A673 (cell line): ENCODE data around the gene MTG2.

ENCODE experiments used
- EZH2 ChIP-seq: fragments of 200-600 bp; sonication (generic); IDR thresholded peaks from 2 replicates; pipeline ENCODE4 v1.6.1; 2017; ENCODE audit warnings: borderline replicate concordance, low read depth, mild to moderate bottlenecking, mixed read lengths, antibody characterized with exemption, low read length; ENCODE audit not compliant: poor library complexity, severe bottlenecking
- TF ChIP-seq, protein P1 (sequence below): fragments of 300-800, 200-600 bp; sonication (generic); conservative IDR thresholded peaks from 2 replicates; pipeline ENCODE4 v1.5.1; 2017; ENCODE audit warnings: low read depth, mild to moderate bottlenecking, antibody characterized with exemption, low read length, moderate library complexity, mixed read lengths

DNA sequence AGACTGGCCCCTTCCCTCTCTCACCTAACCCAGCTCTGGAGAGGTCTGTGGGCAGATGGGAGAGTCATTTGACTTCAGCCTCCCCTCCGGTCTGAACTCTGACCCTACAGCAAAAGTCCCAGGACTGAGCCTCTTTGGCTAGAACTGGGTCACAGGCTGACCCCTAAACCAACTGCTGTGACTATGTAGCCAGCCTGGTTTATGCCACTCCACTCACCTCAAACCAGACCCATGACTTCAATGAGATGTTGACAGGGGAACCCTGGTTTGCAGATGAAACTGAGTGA lies 54.6 kb downstream of the MTG2 start:
- TF ChIP-seq, protein P1, sequence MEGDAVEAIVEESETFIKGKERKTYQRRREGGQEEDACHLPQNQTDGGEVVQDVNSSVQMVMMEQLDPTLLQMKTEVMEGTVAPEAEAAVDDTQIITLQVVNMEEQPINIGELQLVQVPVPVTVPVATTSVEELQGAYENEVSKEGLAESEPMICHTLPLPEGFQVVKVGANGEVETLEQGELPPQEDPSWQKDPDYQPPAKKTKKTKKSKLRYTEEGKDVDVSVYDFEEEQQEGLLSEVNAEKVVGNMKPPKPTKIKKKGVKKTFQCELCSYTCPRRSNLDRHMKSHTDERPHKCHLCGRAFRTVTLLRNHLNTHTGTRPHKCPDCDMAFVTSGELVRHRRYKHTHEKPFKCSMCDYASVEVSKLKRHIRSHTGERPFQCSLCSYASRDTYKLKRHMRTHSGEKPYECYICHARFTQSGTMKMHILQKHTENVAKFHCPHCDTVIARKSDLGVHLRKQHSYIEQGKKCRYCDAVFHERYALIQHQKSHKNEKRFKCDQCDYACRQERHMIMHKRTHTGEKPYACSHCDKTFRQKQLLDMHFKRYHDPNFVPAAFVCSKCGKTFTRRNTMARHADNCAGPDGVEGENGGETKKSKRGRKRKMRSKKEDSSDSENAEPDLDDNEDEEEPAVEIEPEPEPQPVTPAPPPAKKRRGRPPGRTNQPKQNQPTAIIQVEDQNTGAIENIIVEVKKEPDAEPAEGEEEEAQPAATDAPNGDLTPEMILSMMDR: no peak
- no peak for TF ChIP-seq EZH2
